GM10266 (cell line): ENCODE results near the gene KRTAP10-6.

Experiments used
- DNase-seq: peaks from one replicate; pipeline ENCODE4 v3.0.0; 2012; ENCODE audit errors: extremely low spot score
- TF ChIP-seq, protein P1 (sequence below): IDR thresholded peaks from 2 replicates; pipeline ENCODE4 v1.5.1; 2012; ENCODE audit warnings: mild to moderate bottlenecking, low read depth; ENCODE audit not compliant: control insufficient read depth, insufficient read depth; ENCODE audit errors: missing control alignments

KRTAP10-6 gene

DNA sequence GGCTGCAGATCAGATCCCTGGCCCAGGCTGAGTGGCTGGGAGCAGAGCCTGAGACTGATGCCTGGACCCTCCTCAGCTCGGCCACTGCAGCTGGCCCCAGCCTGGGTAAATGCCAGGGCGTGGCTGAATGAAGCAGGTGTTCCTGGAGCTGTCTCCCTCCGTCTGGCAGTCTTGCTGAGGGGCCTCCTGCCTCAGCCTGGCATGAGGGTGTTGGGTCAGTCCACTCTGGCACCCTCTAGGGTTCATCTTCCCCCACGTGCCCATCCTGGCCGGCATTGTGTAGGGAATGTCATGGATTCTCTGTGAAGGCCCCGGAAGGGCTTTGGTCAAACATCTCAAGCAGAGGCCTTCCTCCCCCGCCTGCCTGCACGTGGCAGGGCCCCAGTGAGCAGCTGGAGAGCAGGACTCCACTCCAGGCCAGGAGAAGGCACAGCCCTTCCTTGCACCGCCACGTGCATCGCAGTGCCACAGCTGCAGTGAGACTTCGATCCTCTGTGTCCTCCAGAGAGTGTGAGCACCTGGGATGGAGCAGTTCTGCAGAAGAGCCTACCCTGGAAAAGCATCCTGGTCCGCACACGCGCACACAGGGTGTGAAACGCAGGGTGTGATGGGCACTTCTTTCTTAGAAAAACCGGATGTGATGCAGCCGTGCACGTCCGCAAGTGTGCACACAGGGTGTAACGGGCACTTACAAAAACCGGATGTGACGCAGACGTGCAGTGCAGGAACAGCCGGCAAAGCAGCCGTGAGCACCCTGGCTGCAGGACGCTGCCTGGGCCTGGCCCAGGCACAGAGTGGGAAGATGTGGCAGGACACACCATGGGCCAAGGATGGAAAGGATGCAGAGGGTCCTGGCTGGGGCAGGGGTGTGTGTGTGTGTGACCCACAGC, 23.4 kb downstream of the KRTAP10-6 start:
- TF ChIP-seq, protein P1, sequence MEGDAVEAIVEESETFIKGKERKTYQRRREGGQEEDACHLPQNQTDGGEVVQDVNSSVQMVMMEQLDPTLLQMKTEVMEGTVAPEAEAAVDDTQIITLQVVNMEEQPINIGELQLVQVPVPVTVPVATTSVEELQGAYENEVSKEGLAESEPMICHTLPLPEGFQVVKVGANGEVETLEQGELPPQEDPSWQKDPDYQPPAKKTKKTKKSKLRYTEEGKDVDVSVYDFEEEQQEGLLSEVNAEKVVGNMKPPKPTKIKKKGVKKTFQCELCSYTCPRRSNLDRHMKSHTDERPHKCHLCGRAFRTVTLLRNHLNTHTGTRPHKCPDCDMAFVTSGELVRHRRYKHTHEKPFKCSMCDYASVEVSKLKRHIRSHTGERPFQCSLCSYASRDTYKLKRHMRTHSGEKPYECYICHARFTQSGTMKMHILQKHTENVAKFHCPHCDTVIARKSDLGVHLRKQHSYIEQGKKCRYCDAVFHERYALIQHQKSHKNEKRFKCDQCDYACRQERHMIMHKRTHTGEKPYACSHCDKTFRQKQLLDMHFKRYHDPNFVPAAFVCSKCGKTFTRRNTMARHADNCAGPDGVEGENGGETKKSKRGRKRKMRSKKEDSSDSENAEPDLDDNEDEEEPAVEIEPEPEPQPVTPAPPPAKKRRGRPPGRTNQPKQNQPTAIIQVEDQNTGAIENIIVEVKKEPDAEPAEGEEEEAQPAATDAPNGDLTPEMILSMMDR = no peak
- no peak for DNase-seq

DNA sequence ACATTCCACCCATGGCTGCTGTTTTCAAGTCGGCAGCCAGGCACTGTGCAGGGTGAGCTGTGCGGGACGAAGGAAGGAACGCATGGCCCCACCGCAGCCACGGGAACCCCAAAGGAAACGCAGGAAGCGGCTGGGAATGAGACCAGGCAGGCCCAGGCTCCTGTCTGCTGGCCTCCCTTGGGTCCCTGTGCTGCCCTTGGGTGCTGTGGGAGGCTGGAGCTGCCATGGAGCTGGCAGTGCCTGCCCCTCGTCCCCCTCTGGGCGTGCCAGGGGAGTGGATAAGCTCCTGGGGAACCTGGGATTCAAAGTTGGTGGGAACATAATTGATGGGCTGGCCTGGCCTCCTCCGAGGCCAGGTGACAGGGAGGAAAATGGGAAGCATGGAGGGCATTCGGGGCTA, 24.0 kb downstream of the KRTAP10-6 start:
- TF ChIP-seq, protein P1 = no peak
- no peak for DNase-seq

DNA sequence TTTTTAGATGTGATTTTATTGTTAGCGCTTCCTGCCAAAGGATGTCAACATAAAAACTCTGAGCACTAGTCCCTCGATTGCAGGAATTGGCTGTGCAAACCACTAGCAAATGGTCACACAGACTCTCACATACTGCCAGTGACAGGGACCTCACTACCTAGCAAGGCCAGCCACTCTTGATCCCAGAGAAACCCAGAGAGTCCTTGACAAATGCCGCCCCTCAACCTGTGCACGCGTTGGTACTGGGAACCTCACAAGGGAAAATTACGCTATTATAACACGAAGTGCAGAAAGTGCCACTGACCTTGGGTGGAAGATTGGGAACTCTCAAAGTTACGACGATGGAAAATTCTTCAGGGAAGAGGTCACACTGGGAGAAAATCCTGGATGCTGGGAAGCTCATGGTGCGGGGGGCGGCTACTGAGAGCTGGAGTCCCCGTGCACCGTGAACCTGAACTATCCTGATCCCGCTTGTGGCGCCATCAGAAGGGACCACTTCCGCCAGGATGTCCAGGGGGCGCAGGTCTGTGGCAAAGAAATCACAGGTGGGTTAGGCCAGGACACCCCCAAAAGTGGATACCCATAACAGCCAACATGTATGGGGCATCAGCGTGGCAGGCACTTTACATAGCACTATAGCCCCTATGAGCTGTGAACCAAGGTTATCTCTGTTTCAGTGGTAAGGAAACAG, 24.7 kb downstream of the KRTAP10-6 start:
- DNase-seq = no peak
- TF ChIP-seq, protein P1 = no peak

GRCh38 chr21:44566403-44566802, 25.9 kb downstream of the KRTAP10-6 start:
- DNase-seq = no peak
- TF ChIP-seq, protein P1 = no peak

DNA sequence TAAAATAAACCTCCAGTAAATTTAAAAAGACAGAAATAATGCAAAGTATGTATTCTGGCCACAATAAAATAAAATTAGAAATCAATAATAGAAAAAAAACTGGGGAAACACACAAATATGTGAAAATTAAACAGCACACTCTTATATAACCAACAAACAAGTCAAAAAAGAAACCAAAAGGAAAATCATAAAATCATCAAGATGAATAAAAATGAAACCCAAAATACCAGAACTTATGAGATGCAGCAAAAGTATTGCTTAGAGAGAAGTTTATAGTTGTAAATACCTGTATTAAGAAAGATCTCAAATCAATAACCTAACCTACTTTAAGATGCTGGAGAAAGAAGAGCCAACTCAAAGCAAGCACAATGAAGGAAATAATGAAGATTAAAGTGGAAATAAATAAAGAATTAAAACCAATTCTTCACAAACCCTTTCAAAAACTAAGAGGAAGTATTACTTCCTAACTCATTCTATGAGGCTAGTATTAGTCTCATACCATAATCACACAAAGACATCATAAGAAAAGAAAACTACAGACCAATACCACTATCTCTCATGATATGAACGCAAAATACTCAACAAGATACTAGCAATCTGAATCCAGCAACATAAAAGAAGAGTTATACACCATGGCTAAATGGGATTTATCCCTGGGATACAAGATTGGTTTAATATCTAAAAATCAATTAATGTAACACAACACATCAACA, 27.3 kb downstream of the KRTAP10-6 start:
- DNase-seq = no peak
- TF ChIP-seq, protein P1 = no peak

DNA sequence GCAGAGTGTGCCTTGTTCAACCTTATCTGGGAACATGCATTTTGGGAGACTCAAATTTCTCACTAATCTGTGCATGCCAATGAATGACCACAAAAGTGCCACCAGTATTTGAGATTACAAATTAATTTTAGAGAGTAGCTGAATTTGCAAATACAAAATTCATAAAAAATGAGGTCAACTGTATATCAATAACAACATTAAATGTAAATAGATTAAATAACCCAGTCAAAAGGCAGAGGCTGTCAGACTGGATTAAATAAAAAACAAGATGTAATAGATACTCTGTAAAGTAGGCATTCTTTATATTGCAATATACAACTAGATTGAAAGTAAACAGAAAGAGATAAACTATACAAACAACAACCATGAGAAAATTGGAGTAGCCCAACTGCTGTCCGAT, 28.2 kb downstream of the KRTAP10-6 start:
- TF ChIP-seq, protein P1 = no peak
- DNase-seq = no peak
